KG1 (cell line): ENCODE measurements around the gene TTC28.

Source experiments
- DNase-seq: peaks from one replicate; lab custom pipeline; 2025; lab: John Stamatoyannopoulos, UW

Gene TTC28

GRCh38 chr22:28351476-28351875 lies 328.2 kb downstream of the TTC28 start:
- no peak for DNase-seq

DNA sequence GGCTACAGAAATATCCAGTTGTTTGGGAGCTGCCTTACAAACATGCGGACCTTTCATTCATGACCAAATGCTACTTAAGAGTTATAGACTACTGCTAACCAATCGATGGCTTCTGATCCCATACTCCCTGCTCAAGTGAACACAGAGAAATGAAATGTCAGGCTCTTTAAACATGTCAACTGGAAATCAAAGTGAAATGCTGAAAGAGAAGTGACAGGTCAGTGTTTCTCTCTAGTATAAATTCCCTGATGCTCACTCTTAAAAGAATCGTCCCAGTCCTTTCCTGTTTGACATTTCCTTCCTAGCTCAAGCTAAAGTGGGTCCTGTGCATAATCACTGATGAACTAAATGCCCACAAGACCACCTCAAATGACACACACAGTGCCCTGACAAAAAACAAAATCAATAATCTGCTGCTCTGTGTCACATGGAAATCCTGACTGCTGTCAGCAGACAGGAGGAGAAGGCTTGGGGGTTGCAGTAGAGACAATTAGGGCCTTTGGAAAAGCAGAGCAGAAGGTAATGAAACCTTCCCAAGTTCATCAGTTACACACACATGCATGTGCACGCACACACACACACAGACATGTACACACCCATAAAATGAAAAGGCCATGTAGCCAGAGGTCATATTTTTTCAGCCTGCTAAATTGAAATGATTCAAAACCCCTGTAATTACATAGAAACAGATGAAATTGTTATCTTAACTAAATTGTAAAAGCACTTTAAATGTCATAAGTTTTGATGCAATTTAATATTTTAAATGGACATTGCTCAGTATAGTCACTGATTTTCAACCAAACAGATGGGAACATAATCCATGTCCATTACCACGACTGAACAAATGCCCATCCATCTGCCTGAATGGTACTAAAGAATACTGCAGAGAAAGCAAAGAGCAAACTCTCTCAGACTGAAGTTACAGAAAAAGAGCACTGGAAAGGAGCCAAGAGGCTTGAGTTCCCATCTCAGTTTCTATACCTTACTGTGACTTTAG lies 330.7 kb downstream of the TTC28 start:
- DNase-seq, result no peak

DNA sequence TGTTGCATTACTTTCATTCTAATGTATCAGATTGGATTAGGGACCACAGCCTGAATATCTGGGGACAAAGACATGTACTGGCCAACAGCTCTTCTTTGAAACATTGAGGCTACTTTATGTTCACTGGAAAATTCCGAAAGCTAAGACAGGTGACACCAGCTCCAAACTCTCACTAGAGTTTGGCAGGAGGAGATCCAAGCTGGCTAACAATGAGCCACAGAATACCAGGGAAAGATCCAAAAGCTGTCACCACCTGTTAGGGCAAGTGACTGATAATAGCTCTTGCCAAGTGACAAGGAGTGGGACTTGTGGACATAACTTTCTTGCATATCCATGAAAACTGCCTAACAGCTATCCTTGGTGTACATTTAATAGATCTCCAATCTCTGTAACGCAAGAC lies 333.3 kb downstream of the TTC28 start:
- no peak for DNase-seq

DNA sequence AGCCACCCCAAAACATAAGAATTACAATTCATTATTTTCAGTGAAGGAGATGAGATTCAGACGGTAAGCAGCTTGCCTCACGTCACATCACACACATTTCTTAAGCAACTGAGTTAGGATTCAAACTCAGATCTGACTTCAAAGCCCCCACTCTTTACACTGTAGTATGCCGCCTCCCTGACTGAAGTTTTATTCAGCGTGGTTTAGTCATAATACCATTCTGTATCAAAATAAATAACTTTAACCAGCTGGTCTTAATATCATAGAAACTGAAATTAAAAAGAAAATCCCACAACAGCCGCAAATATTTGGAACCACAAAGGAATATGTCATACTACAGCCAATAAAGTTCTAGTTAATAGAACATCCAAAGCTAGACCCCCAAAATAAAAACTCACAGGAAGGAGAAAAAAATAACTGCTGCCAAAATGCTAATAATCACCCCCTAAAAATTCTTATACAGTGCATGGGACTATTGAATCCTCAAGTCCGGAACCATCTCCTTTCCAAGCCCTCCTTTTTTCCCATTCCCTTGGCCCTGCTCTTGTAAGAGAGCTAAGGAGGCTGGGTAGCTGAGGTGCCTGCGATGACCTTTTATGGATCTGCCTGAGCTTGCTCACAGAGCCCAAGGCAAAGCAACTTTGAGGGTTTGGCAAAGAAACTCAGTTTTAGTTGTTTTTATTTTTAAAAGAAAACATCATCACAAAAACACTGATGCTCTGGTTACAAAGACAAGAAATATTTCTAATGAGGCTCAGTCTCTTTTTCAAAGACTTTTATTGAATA lies 334.5 kb downstream of the TTC28 start:
- DNase-seq, result no peak

- no peak for DNase-seq
Measured at GRCh38 chr22:28341001-28341400, 338.6 kb downstream of the TTC28 start.

DNA sequence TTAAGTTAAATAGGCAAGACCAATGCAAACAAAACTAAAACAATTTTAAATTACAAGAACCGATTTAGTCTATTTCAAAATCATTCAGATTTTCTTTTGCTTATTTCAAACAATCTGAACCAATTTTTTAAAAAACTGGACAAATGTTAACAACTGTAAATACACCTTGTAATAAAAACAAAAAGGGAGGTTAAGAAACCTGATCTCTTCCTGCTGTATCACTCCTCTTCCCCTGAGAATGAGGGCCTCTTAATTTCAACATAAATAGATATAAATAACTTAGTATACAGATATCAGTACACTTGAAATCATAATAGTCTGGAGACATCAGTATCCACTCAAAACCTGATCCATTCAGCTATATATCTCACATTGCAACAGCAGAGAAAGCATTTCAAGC lies 346.6 kb downstream of the TTC28 start:
- DNase-seq, result no peak

GRCh38 chr22:28332410-28332809 lies 347.2 kb downstream of the TTC28 start:
- no peak for DNase-seq

GRCh38 chr22:28331695-28332094 lies 347.9 kb downstream of the TTC28 start:
- DNase-seq, result no peak

- DNase-seq, result no peak
Measured at GRCh38 chr22:28329186-28330073, 350.2 kb downstream of the TTC28 start.

GRCh38 chr22:28328756-28329155 lies 350.9 kb downstream of the TTC28 start:
- no peak for DNase-seq

GRCh38 chr22:28316014-28316413 lies 363.6 kb downstream of the TTC28 start:
- no peak for DNase-seq

DNA sequence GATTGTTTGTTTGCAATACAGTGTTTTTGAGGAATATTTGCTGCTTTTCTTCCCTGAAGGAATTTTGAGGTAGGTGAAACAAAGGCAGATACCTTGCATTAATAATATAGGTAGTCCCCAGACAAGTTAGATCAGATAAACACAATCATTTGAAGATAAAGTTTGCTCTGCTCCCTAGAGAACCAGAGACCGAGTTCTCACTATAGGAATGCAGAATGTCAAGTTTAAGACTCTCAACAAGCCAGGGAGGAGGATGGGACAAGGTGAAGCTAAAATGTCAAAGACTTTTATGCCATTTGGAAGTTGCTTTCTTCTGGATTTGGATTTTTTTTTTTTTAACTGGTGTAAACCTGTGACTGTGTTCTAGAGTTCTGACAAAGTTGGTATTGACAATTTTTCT lies 364.7 kb downstream of the TTC28 start:
- DNase-seq, result no peak

- no peak for DNase-seq
Measured at GRCh38 chr22:28310299-28310698, 369.3 kb downstream of the TTC28 start.

DNA sequence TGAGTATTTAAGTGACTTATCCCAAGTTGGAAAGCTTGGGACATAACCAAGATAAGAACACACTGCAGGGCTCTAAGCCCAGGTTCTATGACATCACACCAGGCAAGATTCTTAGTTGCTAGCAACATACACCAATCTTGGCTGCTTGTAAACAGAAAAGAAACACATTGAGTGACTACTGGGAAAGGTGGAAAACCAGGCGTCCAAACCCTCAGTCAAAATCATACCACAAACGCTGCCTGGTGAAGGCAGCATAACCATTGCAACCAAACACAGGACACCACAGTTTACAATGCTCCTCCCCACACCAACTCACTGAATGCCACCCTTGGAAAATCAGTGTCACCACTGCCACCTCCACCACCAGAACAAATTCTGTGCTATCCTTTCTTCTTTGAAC lies 379.9 kb downstream of the TTC28 start:
- DNase-seq, result no peak

DNA sequence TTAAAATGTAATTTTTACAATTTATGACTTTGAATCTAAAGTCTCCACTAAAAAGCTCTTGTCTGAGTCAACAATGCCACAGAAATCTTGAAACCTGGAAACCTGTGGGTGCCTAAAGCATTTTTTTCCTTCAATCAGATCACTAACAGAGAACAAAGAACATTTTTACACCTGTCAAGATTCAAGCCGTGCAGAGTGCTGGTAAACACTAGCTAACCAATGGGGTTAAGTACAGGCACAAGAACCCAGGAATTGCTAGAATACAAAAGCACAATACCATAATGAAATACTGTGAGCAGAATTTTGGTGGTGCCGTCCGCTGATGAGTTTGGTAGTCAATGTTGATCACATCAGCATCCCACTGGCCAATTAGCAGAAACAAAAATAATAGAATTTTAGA lies 380.3 kb downstream of the TTC28 start:
- DNase-seq, result no peak

GRCh38 chr22:28297504-28297903 lies 382.1 kb downstream of the TTC28 start:
- no peak for DNase-seq

- no peak for DNase-seq
Measured at GRCh38 chr22:28296452-28296851, 383.2 kb downstream of the TTC28 start.

- no peak for DNase-seq
Measured at GRCh38 chr22:28283068-28283654, 396.5 kb downstream of the TTC28 start.

DNA sequence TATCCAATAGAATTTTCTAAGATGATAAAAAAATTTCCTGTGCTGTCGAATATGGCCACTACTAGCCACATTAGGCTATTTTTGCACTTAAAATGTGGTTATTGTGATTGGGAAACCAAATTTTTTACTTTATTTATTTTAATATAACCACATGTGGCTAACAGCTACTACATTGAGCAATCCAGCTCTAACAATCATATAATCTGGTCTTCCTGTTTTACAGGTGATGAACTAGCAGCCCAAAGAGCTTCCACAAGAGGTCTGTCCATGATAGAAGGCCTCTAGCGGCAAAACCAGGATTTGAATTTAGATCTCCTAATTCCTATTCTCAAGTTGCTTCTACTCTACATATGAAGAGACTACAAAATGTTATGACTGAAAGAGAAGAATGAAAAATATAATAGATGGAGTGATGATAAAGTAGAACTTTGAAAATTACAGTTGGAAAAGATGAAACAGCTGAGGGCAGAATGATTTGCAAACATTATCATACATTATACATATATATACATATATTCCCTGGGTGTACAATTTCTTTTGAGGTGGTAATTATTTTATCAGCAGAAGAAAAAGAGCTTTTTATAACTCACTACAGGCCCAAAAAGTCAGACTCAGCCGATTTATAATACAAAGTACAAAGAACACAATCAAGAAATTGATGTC lies 397.1 kb downstream of the TTC28 start:
- no peak for DNase-seq

DNA sequence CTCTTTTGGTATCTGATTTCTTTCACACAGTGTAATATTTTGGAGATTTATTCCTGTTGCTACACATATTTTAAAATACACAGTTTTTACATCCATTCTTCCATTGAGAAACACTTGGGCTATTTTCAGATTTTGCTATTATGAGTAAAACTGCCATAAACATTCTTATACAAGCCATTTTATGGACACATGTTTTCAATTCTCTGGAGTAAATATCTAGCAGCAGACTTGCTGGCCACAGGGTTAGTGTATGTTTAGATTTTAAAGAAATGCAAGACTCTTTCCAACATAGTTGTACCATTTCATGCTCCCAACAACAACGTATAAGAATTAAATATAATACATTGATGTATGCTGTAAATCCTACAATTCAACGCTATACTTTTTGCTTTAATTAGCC lies 399.8 kb downstream of the TTC28 start:
- DNase-seq, result no peak

- DNase-seq, result no peak
Measured at GRCh38 chr22:28269277-28269676, 410.4 kb downstream of the TTC28 start.
